HL-60/S4 treated with retinoic acid at 250 ng/mL for 4 days and 3 days (cell line): ENCODE measurements around the gene KIT.

Experiments
- in situ Hi-C: fragments of 300-500 bp; cut with MboI; formaldehyde crosslinking; loops from 2 replicates; pipeline ENCODE4 v1.7.0; 2022; ENCODE audit warnings: low sequenced_read_pairs

Gene KIT

GRCh38 chr4:54695337-54695736 lies 37.6 kb downstream of the KIT start:
- in situ Hi-C loops, result loop anchor here (25.0 kb wide), 1 partner anchor 117 kb away; no protein-coding TSS in a partner anchor

- in situ Hi-C loops, result loop anchor here (25.0 kb wide), 1 partner anchor 117 kb away; no protein-coding TSS in a partner anchor
Measured at GRCh38 chr4:54695788-54696187, 38.0 kb downstream of the KIT start.

GRCh38 chr4:54696649-54697048 lies 38.9 kb downstream of the KIT start:
- in situ Hi-C loops, result loop anchor here (25.0 kb wide), 1 partner anchor 116 kb away; no protein-coding TSS in a partner anchor

- in situ Hi-C loops, result no loop called here
Measured at GRCh38 chr4:54700986-54701385, 43.2 kb downstream of the KIT start.

- in situ Hi-C loops, result no loop called here
Measured at GRCh38 chr4:54703182-54703581, 45.4 kb downstream of the KIT start.

- in situ Hi-C loops, result no loop called here
Measured at GRCh38 chr4:54707406-54707805, 49.6 kb downstream of the KIT start.

GRCh38 chr4:54708339-54709279 lies 50.9 kb downstream of the KIT start:
- in situ Hi-C loops, result no loop called here

- in situ Hi-C loops, result no loop called here
Measured at GRCh38 chr4:54709400-54709799, 51.6 kb downstream of the KIT start.

- in situ Hi-C loops, result no loop called here
Measured at GRCh38 chr4:54712206-54712605, 54.4 kb downstream of the KIT start.

- in situ Hi-C loops, result no loop called here
Measured at GRCh38 chr4:54714631-54715030, 56.9 kb downstream of the KIT start.

GRCh38 chr4:54716478-54717065 lies 58.8 kb downstream of the KIT start:
- in situ Hi-C loops, result no loop called here

GRCh38 chr4:54717694-54718093 lies 59.9 kb downstream of the KIT start:
- in situ Hi-C loops, result no loop called here

GRCh38 chr4:54719378-54719777 lies 61.6 kb downstream of the KIT start:
- in situ Hi-C loops, result no loop called here

GRCh38 chr4:54723220-54723619 lies 65.5 kb downstream of the KIT start:
- in situ Hi-C loops, result no loop called here

- in situ Hi-C loops, result no loop called here
Measured at GRCh38 chr4:54723820-54724219, 66.1 kb downstream of the KIT start.

- in situ Hi-C loops, result no loop called here
Measured at GRCh38 chr4:54726907-54727306, 69.2 kb downstream of the KIT start.

- in situ Hi-C loops, result no loop called here
Measured at GRCh38 chr4:54727346-54727745, 69.6 kb downstream of the KIT start.

- in situ Hi-C loops, result no loop called here
Measured at GRCh38 chr4:54728368-54728767, 70.6 kb downstream of the KIT start.

- in situ Hi-C loops, result no loop called here
Measured at GRCh38 chr4:54729256-54729655, 71.5 kb downstream of the KIT start.

- in situ Hi-C loops, result no loop called here
Measured at GRCh38 chr4:54730581-54730980, 72.8 kb downstream of the KIT start.

GRCh38 chr4:54731552-54731951 lies 73.8 kb downstream of the KIT start:
- in situ Hi-C loops, result no loop called here

GRCh38 chr4:54731976-54732375 lies 74.2 kb downstream of the KIT start:
- in situ Hi-C loops, result no loop called here
